ENCODE data around the gene NEU1.

The NEU1 gene

DNA sequence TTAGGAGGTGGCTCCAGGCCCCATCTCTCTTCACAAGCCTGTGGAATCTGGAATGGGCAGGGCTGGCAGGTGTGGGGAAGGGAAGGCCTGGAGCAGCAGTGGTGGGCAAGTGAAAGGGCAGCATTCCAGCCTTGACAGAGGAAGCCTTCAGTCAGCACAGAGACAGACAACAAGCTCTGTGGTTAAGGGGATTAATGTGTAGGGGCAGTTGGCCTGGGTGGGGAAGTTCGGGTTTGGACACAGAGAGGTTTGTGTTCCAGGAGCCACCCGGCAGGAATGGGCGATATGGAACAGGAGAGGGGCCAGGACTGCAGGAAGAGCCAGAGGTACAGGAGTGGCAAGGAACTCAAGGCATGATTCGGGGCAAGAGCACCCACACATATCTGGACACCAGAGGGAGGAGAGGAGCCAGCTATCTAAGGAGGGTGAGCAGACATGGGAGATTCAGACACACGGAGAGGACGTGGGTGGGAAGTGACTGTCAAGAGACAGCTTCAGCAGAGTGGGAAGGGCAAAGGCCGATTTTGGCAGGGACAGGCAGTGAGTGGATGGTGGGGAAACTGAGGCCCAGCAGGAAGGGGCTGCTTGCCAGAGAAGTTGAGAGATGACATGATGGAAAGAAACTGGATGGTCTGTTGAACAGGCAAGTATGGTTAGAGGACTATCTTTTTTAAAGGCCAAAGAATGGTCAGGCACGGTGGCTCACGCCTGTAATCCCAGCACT lies 18.7 kb upstream of the NEU1 start:
- Histone ChIP-seq H3K4me3 (ENCODE audit: low read length in 2 of 2) (no peak overlapping the region), H3K9ac (ENCODE audit: low read depth in 1 of 2, low read length in 2 of 2) (no peak overlapping the region), H3K4me1 (ENCODE audit: control insufficient read depth in 2 of 2, insufficient read depth in 2 of 2, low read length in 2 of 2) (peaks cover 15 to 24% of the 10 kb centered on the region in 2 donors), H3K27me3 (ENCODE audit: control insufficient read depth in 2 of 2, insufficient read depth in 2 of 2, low read length in 2 of 2) (no peaks in the 10 kb centered on the region), H3K9me3 (ENCODE audit: control insufficient read depth in 2 of 2, low read length in 2 of 2) (no peaks in the 10 kb centered on the region), H3K27ac (ENCODE audit: low read depth in 2 of 2, low read length in 2 of 2) (no peak overlapping the region), H3K36me3 (ENCODE audit: control insufficient read depth in 2 of 2, insufficient read depth in 2 of 2, low read length in 2 of 2) (peaks cover 38 to 43% of the 10 kb centered on the region in 2 donors)

DNA sequence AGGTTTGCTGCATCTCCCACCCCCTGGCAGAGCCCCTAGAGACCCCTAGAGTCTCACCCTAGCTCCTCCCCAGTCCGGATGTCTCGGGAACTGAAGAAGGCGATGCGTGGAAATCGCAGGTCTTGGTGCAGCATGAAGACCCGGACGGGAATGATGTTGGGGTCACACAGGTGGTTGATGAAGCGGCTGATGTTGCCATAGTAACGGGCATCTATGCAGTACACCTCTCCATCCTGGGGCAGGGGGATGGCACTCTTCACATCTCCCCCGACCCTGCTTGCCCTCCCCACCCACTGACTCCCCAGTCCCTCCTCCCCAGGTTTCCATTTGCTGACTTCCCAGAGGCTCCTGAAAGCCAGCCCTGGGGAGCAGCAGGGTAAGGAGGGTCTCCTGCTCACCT lies 18.0 kb upstream of the NEU1 start:
- Histone ChIP-seq H3K4me1 (ENCODE audit: control insufficient read depth in 2 of 2, insufficient read depth in 2 of 2, low read length in 2 of 2) (peaks cover 19 to 30% of the 10 kb centered on the region in 2 donors), H3K9me3 (ENCODE audit: control insufficient read depth in 2 of 2, low read length in 2 of 2) (no peaks in the 10 kb centered on the region), H3K27me3 (ENCODE audit: control insufficient read depth in 2 of 2, insufficient read depth in 2 of 2, low read length in 2 of 2) (no peaks in the 10 kb centered on the region), H3K4me3 (ENCODE audit: low read length in 2 of 2) (no peak overlapping the region), H3K27ac (ENCODE audit: low read depth in 2 of 2, low read length in 2 of 2) (no peak overlapping the region), H3K9ac (ENCODE audit: low read depth in 1 of 2, low read length in 2 of 2) (no peak overlapping the region), H3K36me3 (ENCODE audit: control insufficient read depth in 2 of 2, insufficient read depth in 2 of 2, low read length in 2 of 2) (peaks cover 42 to 47% of the 10 kb centered on the region in 2 donors)

DNA sequence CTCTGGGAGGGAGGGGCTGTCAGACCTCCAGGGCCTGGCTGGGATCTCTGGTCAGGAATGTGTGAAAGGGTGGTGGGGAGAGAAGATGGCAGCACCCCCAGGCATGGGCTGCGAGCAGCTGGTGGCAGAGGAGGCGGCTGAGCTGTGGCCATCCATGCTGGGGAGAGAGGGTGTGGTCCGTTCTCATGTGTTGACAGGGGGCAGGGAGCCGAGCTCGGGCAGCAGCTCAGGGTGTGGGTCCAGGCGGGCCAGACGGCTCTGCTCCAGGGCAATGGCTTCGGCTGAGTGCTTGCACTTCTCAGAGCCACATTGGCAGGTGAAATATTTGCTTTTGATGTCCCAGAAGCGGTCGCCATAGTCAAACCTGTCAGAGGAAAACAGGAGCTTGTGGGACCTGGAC lies 17.3 kb upstream of the NEU1 start:
- Histone ChIP-seq H3K4me1 (ENCODE audit: control insufficient read depth in 2 of 2, insufficient read depth in 2 of 2, low read length in 2 of 2) (peaks cover 23 to 36% of the 10 kb centered on the region in 2 donors), H3K9ac (ENCODE audit: low read depth in 1 of 2, low read length in 2 of 2) (peak overlapping the region in 1 of 2 donors; percentile 96), H3K27ac (ENCODE audit: low read depth in 2 of 2, low read length in 2 of 2) (peak overlapping the region; percentile 98 to 99), H3K9me3 (ENCODE audit: control insufficient read depth in 2 of 2, low read length in 2 of 2) (no peaks in the 10 kb centered on the region), H3K4me3 (ENCODE audit: low read length in 2 of 2) (no peak overlapping the region), H3K27me3 (ENCODE audit: control insufficient read depth in 2 of 2, insufficient read depth in 2 of 2, low read length in 2 of 2) (no peaks in the 10 kb centered on the region), H3K36me3 (ENCODE audit: control insufficient read depth in 2 of 2, insufficient read depth in 2 of 2, low read length in 2 of 2) (peaks cover 46 to 51% of the 10 kb centered on the region in 2 donors)

- Histone ChIP-seq H3K4me3 (ENCODE audit: low read length in 2 of 2) (peak overlapping the region; percentile 56 to 89), H3K9ac (ENCODE audit: low read depth in 1 of 2, low read length in 2 of 2) (peak overlapping the region; percentile 74 to 96), H3K9me3 (ENCODE audit: control insufficient read depth in 2 of 2, low read length in 2 of 2) (no peaks in the 10 kb centered on the region), H3K4me1 (ENCODE audit: control insufficient read depth in 2 of 2, insufficient read depth in 2 of 2, low read length in 2 of 2) (peaks cover 30 to 43% of the 10 kb centered on the region in 2 donors), H3K27me3 (ENCODE audit: control insufficient read depth in 2 of 2, insufficient read depth in 2 of 2, low read length in 2 of 2) (no peaks in the 10 kb centered on the region), H3K27ac (ENCODE audit: low read depth in 2 of 2, low read length in 2 of 2) (peak overlapping the region; percentile 98 to 99), H3K36me3 (ENCODE audit: control insufficient read depth in 2 of 2, insufficient read depth in 2 of 2, low read length in 2 of 2) (peaks cover 47 to 51% of the 10 kb centered on the region in 2 donors)
Measured at GRCh38 chr6:31879143-31879542, 16.5 kb upstream of the NEU1 start.

DNA sequence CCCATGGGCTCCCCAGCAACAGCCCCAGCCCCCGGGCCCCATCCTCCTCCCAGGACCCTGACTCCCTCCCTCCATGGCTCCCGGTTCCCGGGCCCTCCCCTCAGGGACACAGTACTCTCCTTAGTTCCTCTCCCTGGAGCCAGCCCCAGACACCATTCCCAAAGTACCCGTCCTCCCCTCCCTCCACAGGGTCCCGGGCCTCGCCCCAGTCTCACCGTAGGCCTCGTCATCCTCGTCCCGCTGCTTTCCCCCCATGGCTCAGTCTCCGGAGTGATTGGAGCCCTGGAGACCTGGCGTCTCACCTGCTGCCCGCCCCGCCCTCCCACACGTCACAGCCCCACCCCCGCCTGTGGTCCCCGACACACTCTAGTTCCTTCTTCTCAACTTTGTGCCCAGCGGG lies 16.1 kb upstream of the NEU1 start, which contains the start of gene SLC44A4:
SLC44A4 (minus strand) TSS at position 272 of the 400 bp plus-strand sequence; CDS start at position 255, 17 bp downstream.
- H3K36me3 ChIP-seq (ENCODE audit: control insufficient read depth in 2 of 2, insufficient read depth in 2 of 2, low read length in 2 of 2) = peaks cover 50 to 53% of the 10 kb centered on the region in 2 donors
- peak within 1 kb of the TSS; percentile 94 to 96 for H3K9ac ChIP-seq (ENCODE audit: low read depth in 1 of 2, low read length in 2 of 2)
- peak within 1 kb of the TSS; percentile 98 to 99 for H3K27ac ChIP-seq (ENCODE audit: low read depth in 2 of 2, low read length in 2 of 2)
- peaks cover 31 to 46% of the 10 kb centered on the region in 2 donors for H3K4me1 ChIP-seq (ENCODE audit: control insufficient read depth in 2 of 2, insufficient read depth in 2 of 2, low read length in 2 of 2)
- H3K9me3 ChIP-seq (ENCODE audit: control insufficient read depth in 2 of 2, low read length in 2 of 2) = no peaks in the 10 kb centered on the region
- no peaks in the 10 kb centered on the region for H3K27me3 ChIP-seq (ENCODE audit: control insufficient read depth in 2 of 2, insufficient read depth in 2 of 2, low read length in 2 of 2)
- H3K4me3 ChIP-seq (ENCODE audit: low read length in 2 of 2) = peak within 1 kb of the TSS; percentile 85 to 89

- Histone ChIP-seq H3K4me3 (ENCODE audit: low read length in 2 of 2) (peak overlapping the region; percentile 85 to 89), H3K4me1 (ENCODE audit: control insufficient read depth in 2 of 2, insufficient read depth in 2 of 2, low read length in 2 of 2) (peaks cover 31 to 46% of the 10 kb centered on the region in 2 donors), H3K27me3 (ENCODE audit: control insufficient read depth in 2 of 2, insufficient read depth in 2 of 2, low read length in 2 of 2) (no peaks in the 10 kb centered on the region), H3K9me3 (ENCODE audit: control insufficient read depth in 2 of 2, low read length in 2 of 2) (no peaks in the 10 kb centered on the region), H3K36me3 (ENCODE audit: control insufficient read depth in 2 of 2, insufficient read depth in 2 of 2, low read length in 2 of 2) (peaks cover 47% of the 10 kb centered on the region in 2 donors), H3K9ac (ENCODE audit: low read depth in 1 of 2, low read length in 2 of 2) (peak overlapping the region; percentile 94 to 96), H3K27ac (ENCODE audit: low read depth in 2 of 2, low read length in 2 of 2) (peak overlapping the region; percentile 98 to 99)
Measured at GRCh38 chr6:31878222-31878621, 15.6 kb upstream of the NEU1 start.

DNA sequence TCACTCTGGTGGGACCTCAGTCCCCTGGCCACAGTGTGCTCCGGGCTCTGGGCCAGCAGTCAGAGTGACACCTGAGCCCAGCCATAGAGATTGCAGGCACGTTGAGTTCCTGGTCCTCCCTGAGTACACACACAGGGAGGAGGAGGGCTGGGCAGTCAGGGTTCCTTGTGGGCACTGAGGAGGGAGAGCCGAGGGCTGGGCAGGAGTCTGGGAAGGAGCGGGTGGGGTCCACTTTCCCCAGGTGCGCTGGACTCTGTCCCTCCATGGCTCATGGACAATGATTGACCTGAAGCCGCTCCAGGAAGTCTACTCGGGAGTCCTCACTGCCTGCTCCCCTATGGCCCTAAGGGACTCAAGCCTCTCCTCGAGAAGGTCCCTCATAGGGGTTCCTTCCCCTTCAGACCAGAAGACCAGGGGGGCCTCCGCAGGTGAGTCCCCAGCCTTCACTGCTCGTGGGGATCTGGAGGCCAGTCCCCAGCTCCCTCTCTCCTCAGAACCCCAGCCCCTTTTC lies 15.1 kb upstream of the NEU1 start:
- H3K36me3 ChIP-seq (ENCODE audit: control insufficient read depth in 2 of 2, insufficient read depth in 2 of 2, low read length in 2 of 2) = peaks cover 41 to 42% of the 10 kb centered on the region in 2 donors
- H3K4me1 ChIP-seq (ENCODE audit: control insufficient read depth in 2 of 2, insufficient read depth in 2 of 2, low read length in 2 of 2) = peaks cover 31 to 46% of the 10 kb centered on the region in 2 donors
- no peaks in the 10 kb centered on the region for H3K9me3 ChIP-seq (ENCODE audit: control insufficient read depth in 2 of 2, low read length in 2 of 2)
- H3K9ac ChIP-seq (ENCODE audit: low read depth in 1 of 2, low read length in 2 of 2) = peak overlapping the region; percentile 94 to 96
- H3K4me3 ChIP-seq (ENCODE audit: low read length in 2 of 2) = peak overlapping the region; percentile 85 to 89
- H3K27me3 ChIP-seq (ENCODE audit: control insufficient read depth in 2 of 2, insufficient read depth in 2 of 2, low read length in 2 of 2) = no peaks in the 10 kb centered on the region
- H3K27ac ChIP-seq (ENCODE audit: low read depth in 2 of 2, low read length in 2 of 2) = peak overlapping the region; percentile 98 to 99

DNA sequence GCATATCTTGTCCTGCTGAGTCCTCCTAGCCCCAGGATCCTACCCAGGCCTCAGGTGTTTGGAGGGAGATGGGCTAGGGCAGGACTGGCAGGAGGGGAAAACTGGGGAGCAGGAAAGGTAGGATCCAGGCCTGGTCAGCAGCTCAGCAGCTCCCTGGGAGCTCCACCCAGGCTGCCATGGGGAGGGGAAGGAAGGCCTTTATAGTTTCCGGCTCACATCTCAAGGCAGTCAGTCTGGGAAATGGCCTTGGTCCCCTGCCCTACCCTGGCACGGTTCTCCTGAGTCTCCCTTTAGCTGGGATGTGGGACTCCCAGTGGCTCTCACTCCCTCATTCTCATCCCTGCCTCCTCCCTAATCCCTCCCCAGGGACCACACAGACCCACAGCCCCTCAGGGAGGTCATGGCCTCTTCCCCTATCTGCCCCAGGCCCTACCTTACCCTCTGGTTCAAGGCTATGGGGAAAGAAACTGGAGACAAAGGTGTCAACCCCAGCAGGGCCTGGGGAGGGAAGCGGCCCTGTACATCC lies 14.6 kb upstream of the NEU1 start:
- Histone ChIP-seq H3K9ac (ENCODE audit: low read depth in 1 of 2, low read length in 2 of 2) (peak overlapping the region; percentile 75 to 96), H3K9me3 (ENCODE audit: control insufficient read depth in 2 of 2, low read length in 2 of 2) (no peaks in the 10 kb centered on the region), H3K27me3 (ENCODE audit: control insufficient read depth in 2 of 2, insufficient read depth in 2 of 2, low read length in 2 of 2) (no peaks in the 10 kb centered on the region), H3K4me1 (ENCODE audit: control insufficient read depth in 2 of 2, insufficient read depth in 2 of 2, low read length in 2 of 2) (peaks cover 31 to 46% of the 10 kb centered on the region in 2 donors), H3K4me3 (ENCODE audit: low read length in 2 of 2) (peak overlapping the region; percentile 81 to 85), H3K27ac (ENCODE audit: low read depth in 2 of 2, low read length in 2 of 2) (peak overlapping the region; percentile 98 to 99), H3K36me3 (ENCODE audit: control insufficient read depth in 2 of 2, insufficient read depth in 2 of 2, low read length in 2 of 2) (peaks cover 37 to 41% of the 10 kb centered on the region in 2 donors)

DNA sequence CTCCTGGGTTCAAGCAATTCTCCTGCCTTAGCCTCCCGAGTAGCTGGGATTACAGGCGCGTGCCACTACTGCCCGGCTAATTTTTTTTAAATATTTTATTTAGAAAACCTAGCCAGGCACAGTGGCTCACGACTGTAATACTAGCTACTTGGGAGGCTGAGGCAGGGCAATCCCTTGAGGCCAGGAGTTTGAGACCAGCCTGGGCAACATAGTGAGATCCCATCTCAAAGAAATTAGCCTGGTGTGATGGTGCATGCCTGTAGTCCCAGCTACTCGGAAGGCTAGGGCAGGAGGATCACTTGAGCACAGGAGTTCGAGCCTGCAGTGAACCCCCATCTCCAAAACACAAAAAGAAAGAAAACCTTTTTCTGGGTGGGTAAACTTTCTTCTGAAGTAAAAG lies 13.7 kb upstream of the NEU1 start:
- no peaks in the 10 kb centered on the region for H3K9me3 ChIP-seq (ENCODE audit: control insufficient read depth in 2 of 2, low read length in 2 of 2)
- H3K36me3 ChIP-seq (ENCODE audit: control insufficient read depth in 2 of 2, insufficient read depth in 2 of 2, low read length in 2 of 2) = peaks cover 34 to 43% of the 10 kb centered on the region in 2 donors
- peak overlapping the region; percentile 81 to 85 for H3K4me3 ChIP-seq (ENCODE audit: low read length in 2 of 2)
- H3K9ac ChIP-seq (ENCODE audit: low read depth in 1 of 2, low read length in 2 of 2) = peak overlapping the region; percentile 75 to 96
- peaks cover 31 to 46% of the 10 kb centered on the region in 2 donors for H3K4me1 ChIP-seq (ENCODE audit: control insufficient read depth in 2 of 2, insufficient read depth in 2 of 2, low read length in 2 of 2)
- peak overlapping the region; percentile 98 to 99 for H3K27ac ChIP-seq (ENCODE audit: low read depth in 2 of 2, low read length in 2 of 2)
- H3K27me3 ChIP-seq (ENCODE audit: control insufficient read depth in 2 of 2, insufficient read depth in 2 of 2, low read length in 2 of 2) = no peaks in the 10 kb centered on the region

DNA sequence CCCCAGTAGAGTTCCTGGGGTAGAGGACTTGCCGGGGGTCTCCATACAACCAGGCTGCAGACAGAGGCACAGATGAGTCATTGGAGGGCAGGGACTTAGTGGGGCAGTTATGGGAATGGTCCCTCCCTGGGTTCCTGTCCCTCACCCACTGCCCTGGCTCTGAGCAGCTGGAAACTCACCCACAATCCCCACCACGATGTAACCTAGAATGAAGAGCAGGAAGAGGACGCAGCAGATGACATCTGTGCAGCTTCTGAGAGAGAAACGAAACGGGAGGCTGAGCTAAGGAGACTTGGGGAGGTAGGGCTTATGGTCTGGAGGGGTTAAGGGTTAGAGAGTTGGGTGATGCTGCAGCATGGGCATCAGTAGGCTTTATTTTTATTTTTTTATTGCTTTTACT lies 13.3 kb upstream of the NEU1 start:
- peak overlapping the region; percentile 54 to 82 for H3K27ac ChIP-seq (ENCODE audit: low read depth in 2 of 2, low read length in 2 of 2)
- H3K9ac ChIP-seq (ENCODE audit: low read depth in 1 of 2, low read length in 2 of 2) = peak overlapping the region in 1 of 2 donors; percentile 59
- H3K27me3 ChIP-seq (ENCODE audit: control insufficient read depth in 2 of 2, insufficient read depth in 2 of 2, low read length in 2 of 2) = no peaks in the 10 kb centered on the region
- H3K4me1 ChIP-seq (ENCODE audit: control insufficient read depth in 2 of 2, insufficient read depth in 2 of 2, low read length in 2 of 2) = peaks cover 31 to 46% of the 10 kb centered on the region in 2 donors
- H3K4me3 ChIP-seq (ENCODE audit: low read length in 2 of 2) = peak overlapping the region in 1 of 2 donors; percentile 51
- H3K9me3 ChIP-seq (ENCODE audit: control insufficient read depth in 2 of 2, low read length in 2 of 2) = no peaks in the 10 kb centered on the region
- peaks cover 31 to 43% of the 10 kb centered on the region in 2 donors for H3K36me3 ChIP-seq (ENCODE audit: control insufficient read depth in 2 of 2, insufficient read depth in 2 of 2, low read length in 2 of 2)

Measured in mucosa of rectum (tissue), 2 donors.